NCI-H1092 treated with DMSO at 0.1 percent for 48 hours (cell line): ENCODE measurements around the gene CPED1.
"Not testable (repeated sequence)": the region's sequence is repeated elsewhere in the genome, so short reads cannot be mapped to it uniquely, and the experiment has no call there.

Experiments used
- DNase-seq: peaks from one replicate; lab custom pipeline; 2025; lab: John Stamatoyannopoulos, UW

CPED1 gene

GRCh38 chr7:121097577-121097976 lies 109.1 kb downstream of the CPED1 start:
- DNase-seq = no peak

GRCh38 chr7:121099572-121099971 lies 111.1 kb downstream of the CPED1 start:
- DNase-seq = no peak

- no peak for DNase-seq
Measured at GRCh38 chr7:121101083-121101482, 112.6 kb downstream of the CPED1 start.

GRCh38 chr7:121101621-121102020 lies 113.1 kb downstream of the CPED1 start:
- no peak for DNase-seq

- no peak for DNase-seq
Measured at GRCh38 chr7:121102619-121103018, 114.1 kb downstream of the CPED1 start.

GRCh38 chr7:121103086-121103485 lies 114.6 kb downstream of the CPED1 start:
- DNase-seq = no peak

- DNase-seq = no peak
Measured at GRCh38 chr7:121103579-121103978, 115.1 kb downstream of the CPED1 start.

GRCh38 chr7:121105262-121105661 lies 116.8 kb downstream of the CPED1 start:
- no peak for DNase-seq

GRCh38 chr7:121107923-121108498 lies 119.5 kb downstream of the CPED1 start:
- DNase-seq = peak; percentile 78

- no peak for DNase-seq
Measured at GRCh38 chr7:121109145-121109544, 120.6 kb downstream of the CPED1 start.

- DNase-seq = no peak
Measured at GRCh38 chr7:121113288-121113687, 124.8 kb downstream of the CPED1 start.

GRCh38 chr7:121116396-121116795 lies 127.9 kb downstream of the CPED1 start:
- no peak for DNase-seq

- no peak for DNase-seq
Measured at GRCh38 chr7:121119047-121119446, 130.5 kb downstream of the CPED1 start.

- no peak for DNase-seq
Measured at GRCh38 chr7:121123032-121123431, 134.5 kb downstream of the CPED1 start.

- DNase-seq = not testable (repeated sequence)
Measured at GRCh38 chr7:121125454-121125853, 136.9 kb downstream of the CPED1 start.

- no peak for DNase-seq
Measured at GRCh38 chr7:121126201-121126600, 137.7 kb downstream of the CPED1 start.

GRCh38 chr7:121126801-121127534 lies 138.5 kb downstream of the CPED1 start:
- DNase-seq = peak; percentile 25

- no peak for DNase-seq
Measured at GRCh38 chr7:121132940-121133339, 144.4 kb downstream of the CPED1 start.

GRCh38 chr7:121133444-121133843 lies 144.9 kb downstream of the CPED1 start:
- DNase-seq = no peak

- no peak for DNase-seq
Measured at GRCh38 chr7:121137580-121137979, 149.1 kb downstream of the CPED1 start.

GRCh38 chr7:121138262-121138933 lies 149.9 kb downstream of the CPED1 start:
- peak; percentile 65 for DNase-seq

- no peak for DNase-seq
Measured at GRCh38 chr7:121139427-121139826, 150.9 kb downstream of the CPED1 start.

- DNase-seq = no peak
Measured at GRCh38 chr7:121140790-121141189, 152.3 kb downstream of the CPED1 start.
